Heart left ventricle (tissue), 16 donors: Measurements from ENCODE around the gene REXO5. TPM values are rescaled to one million over a fixed set of nuclear protein-coding genes. Genes with fewer than 3 reads are reported as not detected.

ENCODE experiments used
- ATAC-seq, 4 donors: fragments of 200-7000 bp; cut with Tn5 transposase; one replicate each; pipeline ENCODE4 v1.9.1; 2020 to 2022; ENCODE audit warnings: moderate library complexity in 4 of 4, mild to moderate bottlenecking in 3 of 4, moderate number of reproducible peaks in 1 of 4
- DNase-seq, 5 donors: peaks; one replicate each; pipeline ENCODE4 v3.0.0-alpha.2; 2020
- H3K27ac ChIP-seq, 12 donors: fragments of 200-600 bp; sonication (generic) in 4 of 12; one replicate each; pipeline versions ENCODE4 v1.5.0 to v1.8.0; 2016 to 2022; ENCODE audit warnings: mild to moderate bottlenecking in 2 of 12
- H3K27me3 ChIP-seq, 9 donors: fragments of 200-600 bp; sonication (generic) in 2 of 9; one replicate each; pipeline versions ENCODE4 v1.5.1 to v1.8.0; 2016 to 2022; ENCODE audit warnings: mild to moderate bottlenecking in 3 of 9
- H3K36me3 ChIP-seq, 9 donors: fragments of 200-600 bp; sonication (generic) in 2 of 9; one replicate each; pipeline versions ENCODE4 v1.5.0 to v1.8.0; 2018 to 2022; ENCODE audit warnings: mild to moderate bottlenecking in 2 of 9
- H3K4me1 ChIP-seq, 12 donors: fragments of 200-600 bp; sonication (generic) in 4 of 12; one replicate each; pipeline versions ENCODE4 v1.5.0 to v1.8.0; 2016 to 2022; ENCODE audit warnings: mild to moderate bottlenecking in 3 of 12
- H3K4me3 ChIP-seq, 12 donors: fragments of 200-600 bp; sonication (generic) in 4 of 12; one replicate each; pipeline versions ENCODE4 v1.5.0 to v1.8.0; 2017 to 2022; ENCODE audit warnings: mild to moderate bottlenecking in 9 of 12, moderate library complexity in 4 of 12
- H3K9me3 ChIP-seq, 12 donors: fragments of 200-600 bp; sonication (generic) in 4 of 12; one replicate each; pipeline versions ENCODE4 v1.5.0 to v1.8.0; 2016 to 2022; ENCODE audit warnings: mild to moderate bottlenecking in 1 of 12
- POLR2A ChIP-seq, 2 donors: fragments of 450-650 bp; IDR thresholded peaks; one replicate each; pipeline ENCODE4 v1.6.1; 2017; ENCODE audit warnings: antibody characterized with exemption in 2 of 2, mild to moderate bottlenecking in 2 of 2, moderate library complexity in 2 of 2
- WGBS, 4 donors: extraction: QIAGEN DNeasy Blood & Tissue Kit in 2 of 4; methylation state at CpG; one replicate each; pipeline versions ENCODE4 v1.1.5 to v1.1.7; 2013 to 2018; 5-methylcytosine and 5-hydroxymethylcytosine counted together
- intact Hi-C, 10 donors: fragments of 100-400 bp; cut with DNase I; formaldehyde crosslinking; loops; one replicate each; pipeline versions ENCODE4 v1.11.1 to v1.14.2; 2022
- long read RNA-seq, 3 donors: library from polyadenylated mRNA; unstranded; transcript quantifications; one replicate each; pipeline ENCODE4 v2.0.0, GENCODE V29; 2020 to 2021
- polyA plus RNA-seq, 2 donors: library from polyadenylated mRNA; stranded (reverse); fragments of 200-250 nt; gene quantifications; one replicate each; pipeline ENCODE4 v1.2.3, GENCODE V29; 2013
- total RNA-seq, 9 donors: library from RNA; depleted of rRNA in 2 of 9; stranded (reverse); fragments of >200 nt in 2 of 9; fragmentation: NEBNext Ultra II Directional in 3 of 9; extraction: Animal tissue kit (Norgen Biotek cat#: 25700) in 3 of 9; gene quantifications; one replicate each; pipeline versions ENCODE4 v1.1.0 to v1.2.4, GENCODE V29; 2016 to 2023
- TF ChIP-seq, protein P1 (sequence below), 12 donors: fragments of 200-600 bp; sonication (generic) in 4 of 12; IDR thresholded peaks; one replicate each; pipeline versions ENCODE4 v1.5.0 to v1.8.0; 2018 to 2022; ENCODE audit warnings: antibody characterized with exemption in 12 of 12, mild to moderate bottlenecking in 5 of 12
- donor health status: ischemic (EF 13 %, LVEDD 7.1; RV severe dilation, severe dysfunction).
- donor health status: healthy with polysubstance abuse.
- donor health status: DM: no; HTN: yes; CAD: no.
- donor health status: DM: no; HTN: no; CAD: no.
- donor health status: ischemic (EF 25% LVEDD 6.9; RV normal size, moderate dysfunction).
- donor health status: ischemic (EF 25% LVEDD 5.7; RV mildly dilated, moderate dysfunction).
- donor health status: healthy.
- donor health status: DM: yes; HTN: yes; CAD: no.
- donor health status: ischemic (EF 35%, LVEDD 5.7; RV mildly dilated, moderate dysfunction).
- donor health status: nonischemic (EF 11% LVEDD 7.7; RV severe dilation, severe dysfunction).
- donor health status: DM: yes; HTN: yes; CAD: no.
- donor health status: PGD.
- donor health status: ischemic (EF 29% LVEDD 5.4; RV normal size, mild dysfunction).
- donor health status: nonischemic (EF 23%, LVEDD 6.1; RV moderate dilation, normal function).

REXO5 gene, protein sequence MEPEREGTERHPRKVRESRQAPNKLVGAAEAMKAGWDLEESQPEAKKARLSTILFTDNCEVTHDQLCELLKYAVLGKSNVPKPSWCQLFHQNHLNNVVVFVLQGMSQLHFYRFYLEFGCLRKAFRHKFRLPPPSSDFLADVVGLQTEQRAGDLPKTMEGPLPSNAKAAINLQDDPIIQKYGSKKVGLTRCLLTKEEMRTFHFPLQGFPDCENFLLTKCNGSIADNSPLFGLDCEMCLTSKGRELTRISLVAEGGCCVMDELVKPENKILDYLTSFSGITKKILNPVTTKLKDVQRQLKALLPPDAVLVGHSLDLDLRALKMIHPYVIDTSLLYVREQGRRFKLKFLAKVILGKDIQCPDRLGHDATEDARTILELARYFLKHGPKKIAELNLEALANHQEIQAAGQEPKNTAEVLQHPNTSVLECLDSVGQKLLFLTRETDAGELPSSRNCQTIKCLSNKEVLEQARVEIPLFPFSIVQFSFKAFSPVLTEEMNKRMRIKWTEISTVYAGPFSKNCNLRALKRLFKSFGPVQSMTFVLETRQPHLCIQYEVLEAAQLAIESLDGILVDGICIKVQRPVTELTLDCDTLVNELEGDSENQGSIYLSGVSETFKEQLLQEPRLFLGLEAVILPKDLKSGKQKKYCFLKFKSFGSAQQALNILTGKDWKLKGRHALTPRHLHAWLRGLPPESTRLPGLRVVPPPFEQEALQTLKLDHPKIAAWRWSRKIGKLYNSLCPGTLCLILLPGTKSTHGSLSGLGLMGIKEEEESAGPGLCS
- total RNA-seq (1 to 10 TPM; 2.8 to 7.5 (median 4.8) TPM), polyA plus RNA-seq (1 to 10 TPM; 1.6 to 3.2 TPM)
- long read RNA-seq, donor 1, partial matches to known transcripts, result 0 of 10 reads
- long read RNA-seq, donor 1, other reads (novel, unspliced or antisense), result 7 of 10 reads
- long read RNA-seq, donor 2, transcript REXO5-201 (20 exons, 2,722 nt), result major isoform, 7 of 24 reads
- long read RNA-seq, donor 2, partial matches to known transcripts, result 2 of 24 reads
- long read RNA-seq, donor 2, other reads (novel, unspliced or antisense), result 11 of 24 reads
- long read RNA-seq, donor 3, partial matches to known transcripts, result 1 of 6 reads
- long read RNA-seq, donor 3, other reads (novel, unspliced or antisense), result 3 of 6 reads

DNA sequence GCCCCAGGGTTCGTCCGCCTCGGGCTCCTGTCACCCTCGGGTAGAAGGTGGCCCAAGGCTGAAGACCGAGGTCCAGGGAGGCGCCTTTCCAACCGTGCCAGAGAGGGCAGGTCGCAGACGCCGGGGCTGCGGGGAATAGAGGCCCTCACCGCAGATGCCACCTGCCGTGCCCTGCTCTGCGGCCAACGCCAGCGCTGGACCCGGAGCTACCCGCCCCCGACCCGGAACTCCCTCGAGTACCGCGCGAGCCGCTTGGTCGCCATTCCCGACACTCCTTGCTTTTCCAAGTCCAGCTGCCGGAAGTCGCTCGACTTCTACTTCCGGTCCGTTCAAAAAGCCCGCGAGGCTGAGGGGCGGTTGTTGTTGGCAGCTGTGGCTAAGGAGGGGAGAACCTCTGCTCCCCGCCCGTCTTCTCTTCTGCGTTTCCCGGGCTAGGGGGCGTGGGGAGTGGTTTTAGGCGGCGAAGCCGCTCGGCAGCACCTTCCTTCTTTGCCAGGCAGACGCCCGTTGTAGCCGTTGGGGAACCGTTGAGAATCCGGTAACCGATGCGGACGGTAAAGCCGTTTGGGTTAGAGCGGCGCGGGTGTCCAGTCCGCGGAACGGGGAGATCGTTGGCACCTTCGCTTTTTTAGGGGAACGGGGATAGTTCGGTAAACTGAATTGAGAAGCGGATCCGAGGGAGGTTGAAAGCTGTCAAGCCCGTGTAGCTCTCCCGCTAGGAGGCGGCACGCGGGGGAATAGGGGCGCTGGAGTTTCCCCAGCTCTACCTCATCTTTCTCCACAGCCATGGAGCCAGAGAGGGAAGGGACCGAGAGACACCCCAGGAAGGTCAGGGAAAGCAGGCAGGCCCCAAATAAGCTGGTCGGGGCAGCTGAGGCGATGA lies at the start of gene REXO5, which contains the start of gene ERI2:
REXO5 (plus strand) TSS at position 360 of the 883 bp plus-strand sequence; CDS start at position 787, 427 bp downstream.
ERI2 (minus strand) TSS at position 305 of the 883 bp plus-strand sequence; CDS start at position 263, 42 bp downstream.
- DNase-seq, result peak; percentile 89 to 95 (median 93)
- Histone ChIP-seq H3K4me1 (peaks cover 0 to 25% (median 11%) of the 10 kb centered on the region in 12 donors), H3K4me3 (peak within 1 kb of the TSS; percentile 43 to 87 (median 74)), H3K36me3 (peaks cover 0 to 19% (median 7%) of the 10 kb centered on the region in 9 donors), H3K27ac (peak within 1 kb of the TSS; percentile 86 to 97 (median 92)), H3K27me3 (no peaks in the 10 kb centered on the region), H3K9me3 (no peaks in the 10 kb centered on the region)
- intact Hi-C loops, result loop anchor here in 4 of 10 donors (2.0 to 5.0 kb wide), 5 partner anchors 41 to 276 kb away; partner anchors contain the start of genes DCUN1D3 (in 1 of the 4) and LYRM1 (in 1 of the 4)
- peak; percentile 91 to 95 (median 94) for ATAC-seq
- 0 to 1% (median 0%) methylated on average over 57 to 74 of the region's 74 CpGs for WGBS, 4 donors
- peak in 1 of 2 donors; percentile 54 for TF ChIP-seq POLR2A (IDR thresholded peaks at IDR 0.05)
- TF ChIP-seq, protein P1, sequence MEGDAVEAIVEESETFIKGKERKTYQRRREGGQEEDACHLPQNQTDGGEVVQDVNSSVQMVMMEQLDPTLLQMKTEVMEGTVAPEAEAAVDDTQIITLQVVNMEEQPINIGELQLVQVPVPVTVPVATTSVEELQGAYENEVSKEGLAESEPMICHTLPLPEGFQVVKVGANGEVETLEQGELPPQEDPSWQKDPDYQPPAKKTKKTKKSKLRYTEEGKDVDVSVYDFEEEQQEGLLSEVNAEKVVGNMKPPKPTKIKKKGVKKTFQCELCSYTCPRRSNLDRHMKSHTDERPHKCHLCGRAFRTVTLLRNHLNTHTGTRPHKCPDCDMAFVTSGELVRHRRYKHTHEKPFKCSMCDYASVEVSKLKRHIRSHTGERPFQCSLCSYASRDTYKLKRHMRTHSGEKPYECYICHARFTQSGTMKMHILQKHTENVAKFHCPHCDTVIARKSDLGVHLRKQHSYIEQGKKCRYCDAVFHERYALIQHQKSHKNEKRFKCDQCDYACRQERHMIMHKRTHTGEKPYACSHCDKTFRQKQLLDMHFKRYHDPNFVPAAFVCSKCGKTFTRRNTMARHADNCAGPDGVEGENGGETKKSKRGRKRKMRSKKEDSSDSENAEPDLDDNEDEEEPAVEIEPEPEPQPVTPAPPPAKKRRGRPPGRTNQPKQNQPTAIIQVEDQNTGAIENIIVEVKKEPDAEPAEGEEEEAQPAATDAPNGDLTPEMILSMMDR (IDR thresholded peaks at IDR 0.05), result peak in 11 of 12 donors; percentile 23 to 62 (median 43)

DNA sequence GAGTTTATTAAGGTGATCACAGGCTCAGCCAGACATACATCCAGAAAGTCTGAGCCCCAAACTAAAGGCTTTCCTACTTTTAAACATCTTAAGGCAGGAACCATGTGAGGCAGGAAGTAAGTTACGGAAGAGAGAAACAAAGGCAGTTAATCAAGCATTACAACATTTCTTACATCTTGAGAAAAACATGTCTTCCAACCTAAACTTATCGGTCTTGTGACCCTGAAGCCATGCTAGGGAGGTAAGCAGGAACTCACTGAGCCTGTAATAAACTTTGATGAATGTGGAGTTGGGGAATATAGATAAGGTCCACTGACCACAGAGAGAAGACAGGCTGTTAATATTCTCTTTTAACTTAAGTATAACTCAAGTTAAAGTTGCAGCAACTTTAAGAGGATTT lies 46.0 kb upstream of the REXO5 start:
- Histone ChIP-seq H3K27me3 (no peaks in the 10 kb centered on the region), H3K36me3 (no peaks in the 10 kb centered on the region), H3K4me1 (peaks cover 0 to 13% (median 0%) of the 10 kb centered on the region in 12 donors), H3K4me3 (no peak overlapping the region), H3K27ac (no peak overlapping the region), H3K9me3 (peaks cover 0 to 14% (median 0%) of the 10 kb centered on the region in 12 donors)
- ATAC-seq (no peak), DNase-seq (no peak)
- intact Hi-C loops, result loop anchor here in 1 of 10 donors (10.0 kb wide), 1 partner anchor 64 kb away; no protein-coding TSS in a partner anchor
- 72 to 85% (median 76%) methylated on average over 2 of the region's 2 CpGs for WGBS, 4 donors
- TF ChIP-seq, protein P1 (IDR thresholded peaks at IDR 0.05), result no peak

DNA sequence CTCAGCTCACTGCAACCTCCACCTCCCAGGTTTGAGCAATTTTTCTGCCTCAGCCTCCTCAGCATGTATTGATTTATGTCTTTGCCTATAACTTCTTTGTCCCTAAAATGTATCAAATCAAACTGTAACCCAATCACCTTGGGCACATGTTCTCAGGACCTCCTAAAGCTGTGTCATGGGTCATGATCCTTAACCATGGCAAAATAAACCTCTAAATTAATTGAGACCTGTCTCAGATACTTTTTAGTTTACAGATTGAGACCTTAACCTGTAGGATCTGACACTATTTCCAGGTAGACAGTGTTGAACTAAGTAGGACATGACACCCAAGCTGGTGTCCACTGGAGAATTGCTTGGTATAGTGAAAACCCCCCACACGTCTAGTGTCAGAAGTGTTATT lies 45.2 kb upstream of the REXO5 start:
- no peak for ATAC-seq
- TF ChIP-seq, protein P1 (IDR thresholded peaks at IDR 0.05), result no peak
- no peak for TF ChIP-seq POLR2A (IDR thresholded peaks at IDR 0.05)
- Histone ChIP-seq H3K4me1 (peaks cover 0 to 13% (median 0%) of the 10 kb centered on the region in 12 donors), H3K27ac (no peak overlapping the region), H3K9me3 (peaks cover 0 to 14% (median 0%) of the 10 kb centered on the region in 12 donors), H3K27me3 (no peaks in the 10 kb centered on the region), H3K36me3 (no peaks in the 10 kb centered on the region), H3K4me3 (no peak overlapping the region)
- WGBS, 4 donors, result 68 to 85% (median 79%) methylated on average over 1 of the region's 1 CpG
- DNase-seq, result no peak
- intact Hi-C loops, result loop anchor here in 1 of 10 donors (10.0 kb wide), 1 partner anchor 64 kb away; no protein-coding TSS in a partner anchor
